Measurements from ENCODE around the gene PRR14.
A peak's percentile ranks its signal among the peaks of the same experiment; 100 is the strongest.
"Not testable (repeated sequence)": the region's sequence is repeated elsewhere in the genome, so short reads cannot be mapped to it uniquely, and the experiment has no call there.

PRR14 gene

DNA sequence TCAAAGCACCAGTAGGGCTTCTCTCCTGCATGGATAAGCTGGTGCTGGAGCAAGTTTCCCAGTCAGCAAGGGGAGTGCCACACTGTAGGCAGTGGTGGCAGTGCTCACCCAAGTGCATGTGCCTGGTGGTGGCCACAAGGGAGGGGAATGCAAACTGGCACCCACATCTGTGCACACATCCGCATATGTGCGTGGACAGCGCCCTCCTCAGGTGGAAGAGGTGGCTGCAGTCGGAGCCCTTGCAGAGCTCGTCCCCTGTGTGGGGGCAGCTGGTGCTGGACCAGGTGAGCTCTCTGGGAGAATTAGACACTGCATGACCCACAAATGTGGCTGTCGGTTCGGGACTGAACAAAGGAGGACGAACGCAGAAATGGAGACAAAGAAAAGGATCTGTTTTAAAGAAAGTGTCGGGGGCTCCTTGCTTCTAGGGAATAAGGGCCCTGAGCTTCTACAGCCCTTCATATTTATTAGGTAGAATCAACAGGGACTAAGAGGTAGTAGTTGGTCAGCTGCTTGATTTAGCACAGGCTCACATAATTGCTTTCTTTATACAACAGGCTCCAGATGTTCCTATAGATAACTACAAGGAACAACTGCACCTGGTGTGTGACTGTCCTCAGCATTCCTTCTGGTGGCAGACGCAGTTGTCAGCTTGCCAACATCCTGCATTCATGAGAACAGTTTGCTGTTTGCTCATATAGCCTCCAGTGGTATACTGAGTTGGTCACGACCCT lies 35.2 kb upstream of the PRR14 start:
- Histone ChIP-seq H3K9me3 (ENCODE audit: control insufficient read depth in 1 of 2, low read length in 2 of 2) (no peaks in the 10 kb centered on the region), H3K27me3 (ENCODE audit: low read depth, low read length) (no peaks in the 10 kb centered on the region), H3K27ac (ENCODE audit: low read length) (no peak overlapping the region), H3K4me3 (ENCODE audit: low read depth in 1 of 2, low read length in 2 of 2) (no peak overlapping the region), H3K36me3 (ENCODE audit: control insufficient read depth in 1 of 2, insufficient read depth in 2 of 2, low read length in 2 of 2) (no peaks in the 10 kb centered on the region), H3K4me1 (ENCODE audit: control insufficient read depth in 1 of 2, insufficient read depth in 2 of 2, low read length in 2 of 2) (peaks cover 0 to under 1% of the 10 kb centered on the region in 2 donors)

DNA sequence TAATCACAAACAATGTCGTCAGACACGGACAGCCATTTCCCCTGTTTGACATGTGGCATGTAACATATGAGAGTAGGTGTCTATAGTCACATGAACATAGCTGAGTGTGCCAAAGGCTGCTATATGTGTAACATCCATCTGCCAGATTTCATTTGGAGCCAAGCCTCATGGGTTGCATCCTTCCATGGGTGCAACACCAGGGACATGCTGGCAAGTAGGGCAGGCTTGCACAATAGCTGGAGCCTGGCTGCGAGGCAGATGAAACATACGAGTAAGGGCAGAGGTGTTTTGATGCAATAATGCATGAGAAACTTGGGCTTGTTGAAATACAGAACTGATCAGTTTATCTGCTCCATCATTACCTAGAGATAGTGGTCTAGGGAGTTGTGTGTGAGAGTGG lies 31.6 kb upstream of the PRR14 start:
- Histone ChIP-seq H3K9me3 (ENCODE audit: control insufficient read depth in 1 of 2, low read length in 2 of 2) (no peaks in the 10 kb centered on the region), H3K4me3 (ENCODE audit: low read depth in 1 of 2, low read length in 2 of 2) (no peak overlapping the region), H3K27ac (ENCODE audit: low read length) (no peak overlapping the region), H3K4me1 (ENCODE audit: control insufficient read depth in 1 of 2, insufficient read depth in 2 of 2, low read length in 2 of 2) (no peaks in the 10 kb centered on the region), H3K27me3 (ENCODE audit: low read depth, low read length) (no peaks in the 10 kb centered on the region), H3K36me3 (ENCODE audit: control insufficient read depth in 1 of 2, insufficient read depth in 2 of 2, low read length in 2 of 2) (no peaks in the 10 kb centered on the region)

DNA sequence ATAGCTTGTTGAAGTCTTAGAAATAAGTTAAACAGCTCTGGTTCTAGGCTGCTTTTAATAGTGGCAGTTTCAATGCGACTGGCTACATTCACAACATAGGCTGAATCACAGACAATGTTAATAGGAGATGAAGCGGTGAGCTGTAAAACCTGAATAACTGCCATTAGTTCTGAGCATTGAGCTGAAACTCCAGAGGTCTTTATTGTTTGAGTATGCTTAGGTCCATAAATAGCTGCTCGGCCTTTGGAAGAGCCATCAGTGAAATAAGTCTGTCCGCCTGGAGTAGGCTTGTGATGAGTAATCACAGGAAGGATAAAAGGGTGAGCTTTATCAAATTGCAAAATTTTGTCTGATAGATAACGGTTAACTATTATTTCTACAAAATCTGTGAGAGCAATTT lies 31.1 kb upstream of the PRR14 start:
- Histone ChIP-seq H3K4me1 (ENCODE audit: control insufficient read depth in 1 of 2, insufficient read depth in 2 of 2, low read length in 2 of 2) (no peaks in the 10 kb centered on the region), H3K36me3 (ENCODE audit: control insufficient read depth in 1 of 2, insufficient read depth in 2 of 2, low read length in 2 of 2) (no peaks in the 10 kb centered on the region), H3K4me3 (ENCODE audit: low read depth in 1 of 2, low read length in 2 of 2) (no peak overlapping the region), H3K9me3 (ENCODE audit: control insufficient read depth in 1 of 2, low read length in 2 of 2) (no peaks in the 10 kb centered on the region), H3K27me3 (ENCODE audit: low read depth, low read length) (no peaks in the 10 kb centered on the region), H3K27ac (ENCODE audit: low read length) (no peak overlapping the region)

DNA sequence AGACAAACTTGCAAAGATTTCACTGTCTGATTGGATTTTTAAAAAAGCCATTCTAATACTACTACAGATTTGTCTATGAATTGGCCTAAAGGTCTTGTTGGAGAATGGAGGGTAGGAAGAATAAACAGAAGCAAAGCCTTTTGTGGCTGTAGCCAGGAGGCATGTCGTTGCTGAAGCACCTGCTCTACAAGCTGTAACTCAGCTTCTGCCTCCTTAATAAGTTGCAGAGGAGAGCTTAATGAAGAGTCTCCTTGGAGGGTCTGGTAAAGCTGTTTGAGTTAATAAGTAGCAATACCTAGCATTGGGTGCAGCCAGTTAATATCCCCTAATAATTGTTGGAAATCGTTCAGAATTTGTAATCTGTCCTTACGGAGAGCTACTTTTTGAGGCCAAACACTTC lies 30.6 kb upstream of the PRR14 start:
- no peaks in the 10 kb centered on the region for H3K9me3 ChIP-seq (ENCODE audit: control insufficient read depth in 1 of 2, low read length in 2 of 2)
- no peak overlapping the region for H3K27ac ChIP-seq (ENCODE audit: low read length)
- H3K4me1 ChIP-seq (ENCODE audit: control insufficient read depth in 1 of 2, insufficient read depth in 2 of 2, low read length in 2 of 2) = no peaks in the 10 kb centered on the region
- H3K36me3 ChIP-seq (ENCODE audit: control insufficient read depth in 1 of 2, insufficient read depth in 2 of 2, low read length in 2 of 2) = no peaks in the 10 kb centered on the region
- H3K4me3 ChIP-seq (ENCODE audit: low read depth in 1 of 2, low read length in 2 of 2) = no peak overlapping the region
- no peaks in the 10 kb centered on the region for H3K27me3 ChIP-seq (ENCODE audit: low read depth, low read length)

DNA sequence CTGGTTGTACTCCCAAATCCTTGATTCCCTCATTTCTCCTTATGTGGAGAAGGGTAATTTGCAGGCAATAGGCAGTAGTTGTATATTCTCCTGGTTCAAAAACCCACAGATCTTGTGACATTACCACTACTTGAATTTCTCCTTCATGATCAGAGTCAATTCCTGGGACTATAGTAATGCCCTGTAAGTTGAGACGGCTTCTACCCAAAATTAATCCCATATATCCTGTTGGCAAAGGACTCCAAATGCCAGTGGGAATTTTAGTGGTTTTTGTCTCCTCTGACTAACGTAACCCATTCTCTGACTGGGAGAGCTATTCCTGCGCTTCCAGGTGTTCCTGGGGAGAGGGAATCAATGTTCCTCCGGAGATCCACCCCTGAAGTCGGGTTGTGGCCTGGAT lies 29.0 kb upstream of the PRR14 start:
- no peaks in the 10 kb centered on the region for H3K36me3 ChIP-seq (ENCODE audit: control insufficient read depth in 1 of 2, insufficient read depth in 2 of 2, low read length in 2 of 2)
- no peak overlapping the region for H3K4me3 ChIP-seq (ENCODE audit: low read depth in 1 of 2, low read length in 2 of 2)
- H3K4me1 ChIP-seq (ENCODE audit: control insufficient read depth in 1 of 2, insufficient read depth in 2 of 2, low read length in 2 of 2) = no peaks in the 10 kb centered on the region
- H3K27ac ChIP-seq (ENCODE audit: low read length) = no peak overlapping the region
- no peaks in the 10 kb centered on the region for H3K27me3 ChIP-seq (ENCODE audit: low read depth, low read length)
- H3K9me3 ChIP-seq (ENCODE audit: control insufficient read depth in 1 of 2, low read length in 2 of 2) = no peaks in the 10 kb centered on the region

DNA sequence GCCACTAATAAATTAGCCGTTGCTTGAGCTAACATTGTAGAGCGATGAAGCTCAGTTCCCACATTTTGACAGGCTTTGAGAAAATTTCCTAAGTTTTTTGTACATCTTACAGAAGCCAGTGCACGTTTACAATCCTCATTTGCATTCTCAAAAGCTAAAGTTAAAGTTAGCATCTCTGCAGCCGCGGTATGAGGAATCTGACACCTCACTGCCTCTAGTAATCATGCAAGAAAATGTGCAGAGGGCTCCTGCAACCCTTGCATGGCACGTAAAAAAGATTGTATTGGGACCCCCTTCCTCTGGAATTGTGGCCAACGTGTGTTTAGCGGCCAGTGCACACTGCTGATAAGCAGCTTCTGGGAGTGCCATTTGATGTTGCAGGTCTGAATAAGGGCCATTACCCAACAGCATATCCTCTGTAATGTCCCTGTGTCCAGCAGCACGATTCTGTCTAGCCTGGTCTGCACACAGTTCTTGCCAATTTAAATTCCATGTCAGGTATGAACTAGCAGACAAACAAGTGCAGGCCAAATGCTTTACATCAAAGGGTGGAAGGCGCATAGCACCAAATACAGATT lies 28.2 kb upstream of the PRR14 start:
- Histone ChIP-seq H3K27ac (ENCODE audit: low read length) (no peak overlapping the region), H3K36me3 (ENCODE audit: control insufficient read depth in 1 of 2, insufficient read depth in 2 of 2, low read length in 2 of 2) (no peaks in the 10 kb centered on the region), H3K4me3 (ENCODE audit: low read depth in 1 of 2, low read length in 2 of 2) (no peak overlapping the region), H3K9me3 (ENCODE audit: control insufficient read depth in 1 of 2, low read length in 2 of 2) (no peaks in the 10 kb centered on the region), H3K4me1 (ENCODE audit: control insufficient read depth in 1 of 2, insufficient read depth in 2 of 2, low read length in 2 of 2) (no peaks in the 10 kb centered on the region), H3K27me3 (ENCODE audit: low read depth, low read length) (no peaks in the 10 kb centered on the region)

DNA sequence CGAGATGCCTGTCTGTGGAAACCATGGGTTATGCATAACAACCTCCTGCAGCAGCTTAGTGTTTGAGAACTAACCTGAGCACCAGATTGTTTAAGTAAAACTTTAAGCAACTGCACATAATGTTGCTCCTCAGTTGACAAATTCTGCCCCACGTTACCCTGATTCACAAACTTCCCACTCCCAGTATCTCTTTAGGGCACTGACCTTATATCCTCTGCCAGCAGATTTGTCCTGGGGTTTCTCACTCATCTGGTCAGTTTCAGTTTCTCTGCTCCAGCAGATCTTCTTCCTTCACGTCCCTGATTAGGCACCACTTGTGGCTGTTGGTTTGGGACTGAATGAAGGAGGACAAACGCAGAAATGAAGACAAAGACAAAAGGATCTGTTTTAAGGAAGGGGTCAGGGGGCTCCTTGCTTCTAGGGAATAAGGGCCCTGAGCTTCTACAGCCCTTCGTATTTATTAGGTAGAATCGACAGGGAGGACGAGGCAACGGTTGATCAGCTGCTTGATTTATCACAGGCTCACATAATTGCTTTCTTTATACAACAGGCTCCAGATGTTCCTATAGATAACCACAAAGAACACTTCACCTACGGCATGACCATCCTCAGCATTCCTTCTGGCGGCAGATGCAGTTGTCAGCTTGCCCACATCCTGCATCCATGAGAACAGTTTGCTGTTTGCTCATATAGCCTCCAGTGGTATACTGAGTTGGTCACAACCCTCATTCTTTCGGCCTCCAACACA lies 27.1 kb upstream of the PRR14 start:
- no peaks in the 10 kb centered on the region for H3K9me3 ChIP-seq (ENCODE audit: control insufficient read depth in 1 of 2, low read length in 2 of 2)
- H3K27ac ChIP-seq (ENCODE audit: low read length) = no peak overlapping the region
- no peak overlapping the region for H3K4me3 ChIP-seq (ENCODE audit: low read depth in 1 of 2, low read length in 2 of 2)
- no peaks in the 10 kb centered on the region for H3K27me3 ChIP-seq (ENCODE audit: low read depth, low read length)
- no peaks in the 10 kb centered on the region for H3K4me1 ChIP-seq (ENCODE audit: control insufficient read depth in 1 of 2, insufficient read depth in 2 of 2, low read length in 2 of 2)
- no peaks in the 10 kb centered on the region for H3K36me3 ChIP-seq (ENCODE audit: control insufficient read depth in 1 of 2, insufficient read depth in 2 of 2, low read length in 2 of 2)

DNA sequence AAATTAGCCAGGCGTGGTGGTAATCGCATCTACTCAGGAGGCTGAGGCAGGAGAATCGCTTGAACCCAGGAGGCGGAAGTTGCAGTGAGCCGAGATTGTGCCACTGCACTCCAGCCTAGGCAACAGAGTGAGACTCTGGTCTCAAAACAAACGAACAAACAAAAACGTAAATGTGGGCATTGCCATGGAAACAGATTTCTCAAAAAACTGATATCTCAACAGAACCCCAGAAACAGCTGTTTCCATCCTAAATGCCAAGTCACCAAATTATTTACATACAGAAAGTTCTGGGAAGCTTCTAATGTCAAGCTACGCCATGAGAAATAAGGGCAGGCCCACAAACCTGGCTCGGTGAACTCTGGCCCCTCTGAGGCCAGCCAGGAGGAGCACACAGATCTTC lies 24.5 kb upstream of the PRR14 start:
- H3K27ac ChIP-seq (ENCODE audit: low read length) = no peak overlapping the region
- H3K36me3 ChIP-seq (ENCODE audit: control insufficient read depth in 1 of 2, insufficient read depth in 2 of 2, low read length in 2 of 2) = no peaks in the 10 kb centered on the region
- no peaks in the 10 kb centered on the region for H3K4me1 ChIP-seq (ENCODE audit: control insufficient read depth in 1 of 2, insufficient read depth in 2 of 2, low read length in 2 of 2)
- no peaks in the 10 kb centered on the region for H3K9me3 ChIP-seq (ENCODE audit: control insufficient read depth in 1 of 2, low read length in 2 of 2)
- H3K4me3 ChIP-seq (ENCODE audit: low read depth in 1 of 2, low read length in 2 of 2) = no peak overlapping the region
- H3K27me3 ChIP-seq (ENCODE audit: low read depth, low read length) = no peaks in the 10 kb centered on the region

DNA sequence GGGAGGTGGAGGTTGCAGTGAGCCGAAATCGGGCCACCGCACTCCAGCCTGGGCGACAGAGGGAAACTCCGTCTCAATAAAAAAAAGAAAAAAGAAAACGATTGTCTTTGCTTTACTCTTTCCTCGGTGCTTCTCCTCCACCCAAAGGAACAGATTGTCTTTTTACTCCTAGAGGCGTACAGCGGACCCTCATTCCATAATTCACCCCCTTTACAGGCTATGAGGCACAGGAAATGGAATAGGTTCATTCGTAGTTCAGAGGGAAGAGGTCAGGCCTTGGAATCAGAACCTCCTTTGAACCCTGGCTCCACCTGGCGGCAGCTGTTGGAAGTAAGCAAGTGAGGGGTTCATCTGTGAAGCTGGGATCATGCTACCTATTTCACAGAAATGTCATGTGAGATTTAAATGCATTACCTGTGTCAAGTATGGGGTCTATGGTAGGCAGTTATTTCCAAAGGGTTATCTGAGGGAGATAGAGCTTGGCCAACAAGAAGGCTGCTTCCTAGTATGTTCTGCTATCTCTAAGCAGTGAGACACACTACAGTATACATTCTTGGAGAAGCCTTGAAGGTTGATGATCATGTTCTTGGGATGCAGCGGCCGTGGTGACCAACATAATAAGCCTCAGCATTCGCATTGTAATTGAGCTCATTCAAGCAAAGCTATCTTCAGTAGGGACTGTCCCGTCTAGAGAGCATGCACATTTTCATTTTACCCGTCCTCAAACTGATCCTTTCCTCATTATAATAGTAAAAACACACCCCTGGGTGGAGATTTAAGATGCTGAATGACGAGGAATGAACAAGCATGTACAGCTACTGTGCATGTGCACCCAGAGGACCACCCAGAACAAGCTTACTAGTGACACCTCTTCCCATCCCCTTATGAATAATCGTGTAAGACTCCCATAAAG lies 21.9 kb upstream of the PRR14 start:
- no peaks in the 10 kb centered on the region for H3K36me3 ChIP-seq (ENCODE audit: control insufficient read depth in 1 of 2, insufficient read depth in 2 of 2, low read length in 2 of 2)
- H3K9me3 ChIP-seq (ENCODE audit: control insufficient read depth in 1 of 2, low read length in 2 of 2) = no peaks in the 10 kb centered on the region
- H3K27me3 ChIP-seq (ENCODE audit: low read depth, low read length) = no peaks in the 10 kb centered on the region
- peak overlapping the region; percentile 12 to 23 for H3K4me3 ChIP-seq (ENCODE audit: low read depth in 1 of 2, low read length in 2 of 2)
- H3K27ac ChIP-seq (ENCODE audit: low read length) = no peak overlapping the region
- no peaks in the 10 kb centered on the region for H3K4me1 ChIP-seq (ENCODE audit: control insufficient read depth in 1 of 2, insufficient read depth in 2 of 2, low read length in 2 of 2)

DNA sequence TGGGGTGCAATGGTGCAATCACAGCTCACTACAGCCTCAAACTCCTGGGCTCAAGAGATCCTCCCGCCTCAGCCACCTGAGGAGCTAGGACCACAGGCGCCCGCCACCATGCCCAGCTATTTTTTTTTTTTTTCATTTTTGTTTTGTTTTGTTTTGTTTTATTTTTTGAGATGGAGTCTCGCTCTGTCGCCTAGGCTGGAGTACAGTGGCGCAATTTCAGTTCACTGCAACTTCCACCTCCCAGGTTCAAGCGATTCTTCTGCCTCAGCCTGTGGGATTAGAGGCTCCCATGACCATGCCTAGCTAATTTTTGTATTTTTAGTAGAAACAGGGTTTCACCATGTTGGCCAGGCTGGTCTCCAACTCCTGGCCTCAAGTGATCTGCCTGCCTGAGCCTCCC lies 18.3 kb upstream of the PRR14 start:
- H3K27ac ChIP-seq (ENCODE audit: low read length); H3K4me3 ChIP-seq (ENCODE audit: low read depth in 1 of 2, low read length in 2 of 2); H3K9me3 ChIP-seq (ENCODE audit: control insufficient read depth in 1 of 2, low read length in 2 of 2); H3K36me3 ChIP-seq (ENCODE audit: control insufficient read depth in 1 of 2, insufficient read depth in 2 of 2, low read length in 2 of 2); H3K27me3 ChIP-seq (ENCODE audit: low read depth, low read length); H3K4me1 ChIP-seq (ENCODE audit: control insufficient read depth in 1 of 2, insufficient read depth in 2 of 2, low read length in 2 of 2): not testable (repeated sequence)

DNA sequence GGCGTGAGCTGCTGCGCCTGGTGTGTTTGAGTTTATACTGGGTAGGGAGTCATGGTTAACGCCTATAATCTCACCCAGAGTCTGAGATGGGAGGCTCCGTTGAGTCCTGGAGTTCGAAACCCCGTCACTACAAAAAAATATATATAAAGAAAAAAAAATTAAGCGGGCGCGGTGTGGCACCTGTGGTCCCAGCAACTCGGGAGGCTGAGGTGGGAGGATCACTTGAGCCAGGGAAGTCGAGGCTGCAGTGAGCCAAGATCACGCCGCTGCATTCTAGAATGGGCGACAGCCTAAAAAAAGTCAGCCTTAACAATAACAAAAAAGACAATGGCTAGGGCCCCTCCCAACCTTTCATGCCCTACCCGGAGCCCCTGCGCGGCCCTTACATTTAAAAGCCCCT lies 17.2 kb upstream of the PRR14 start:
- H3K4me3 ChIP-seq (ENCODE audit: low read depth in 1 of 2, low read length in 2 of 2) = peak overlapping the region; percentile 67 to 78
- no peaks in the 10 kb centered on the region for H3K36me3 ChIP-seq (ENCODE audit: control insufficient read depth in 1 of 2, insufficient read depth in 2 of 2, low read length in 2 of 2)
- H3K27ac ChIP-seq (ENCODE audit: low read length) = peak overlapping the region; percentile 84
- H3K9me3 ChIP-seq (ENCODE audit: control insufficient read depth in 1 of 2, low read length in 2 of 2) = no peaks in the 10 kb centered on the region
- H3K4me1 ChIP-seq (ENCODE audit: control insufficient read depth in 1 of 2, insufficient read depth in 2 of 2, low read length in 2 of 2) = peaks cover 0 to 10% of the 10 kb centered on the region in 2 donors
- no peaks in the 10 kb centered on the region for H3K27me3 ChIP-seq (ENCODE audit: low read depth, low read length)

All from muscle layer of duodenum (tissue), 2 donors.